HG02798 (cell line): ENCODE measurements around the gene GALR2.

Experiments used
- ATAC-seq: cut with Tn5 transposase; IDR thresholded peaks from one replicate; pipeline ENCODE4 v1.9.1; 2021; ENCODE audit warnings: mild to moderate bottlenecking; ENCODE audit not compliant: unreplicated experiment, poor library complexity

GALR2 gene

DNA sequence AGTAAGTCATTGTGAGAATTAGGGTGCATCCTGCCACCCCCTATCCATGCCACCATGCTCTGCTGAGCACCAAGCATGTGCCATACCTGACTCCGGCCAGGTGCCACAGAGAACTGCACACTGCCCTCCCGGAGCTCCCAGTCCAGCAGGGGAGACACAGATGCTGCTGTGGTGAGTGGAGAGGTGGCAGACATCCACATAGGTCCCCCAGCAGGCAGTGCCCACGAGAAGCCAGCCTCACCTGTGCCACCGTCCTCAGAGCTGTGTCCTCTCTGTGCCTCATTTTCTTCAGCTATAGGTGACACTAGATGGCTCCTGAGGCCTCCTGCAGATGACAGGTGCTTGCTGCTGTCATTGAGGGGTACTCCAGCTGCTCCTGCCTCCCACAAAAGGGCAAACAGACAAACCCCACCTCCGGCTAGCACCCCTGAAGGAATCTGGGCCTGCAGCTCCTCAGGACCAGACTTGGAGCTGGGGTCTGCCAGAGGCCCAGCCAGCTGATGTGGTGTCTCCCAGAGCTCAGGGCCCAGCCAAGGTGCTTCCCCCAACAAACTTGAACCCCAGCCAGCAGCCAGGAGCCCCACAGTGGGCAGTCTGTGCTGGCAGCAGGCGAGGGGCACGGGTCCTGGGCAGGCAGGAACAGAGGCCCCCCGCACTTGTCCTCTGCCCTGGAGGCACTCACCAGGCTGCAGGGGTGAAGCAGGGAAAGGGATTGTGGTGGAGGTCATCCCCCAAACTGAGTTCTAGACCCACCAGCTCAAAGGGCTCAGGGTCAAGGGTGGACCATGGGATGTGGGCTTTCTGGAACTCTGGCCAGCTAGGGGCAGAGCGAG is 49.4 kb downstream of the GALR2 start:
- no peak for ATAC-seq

DNA sequence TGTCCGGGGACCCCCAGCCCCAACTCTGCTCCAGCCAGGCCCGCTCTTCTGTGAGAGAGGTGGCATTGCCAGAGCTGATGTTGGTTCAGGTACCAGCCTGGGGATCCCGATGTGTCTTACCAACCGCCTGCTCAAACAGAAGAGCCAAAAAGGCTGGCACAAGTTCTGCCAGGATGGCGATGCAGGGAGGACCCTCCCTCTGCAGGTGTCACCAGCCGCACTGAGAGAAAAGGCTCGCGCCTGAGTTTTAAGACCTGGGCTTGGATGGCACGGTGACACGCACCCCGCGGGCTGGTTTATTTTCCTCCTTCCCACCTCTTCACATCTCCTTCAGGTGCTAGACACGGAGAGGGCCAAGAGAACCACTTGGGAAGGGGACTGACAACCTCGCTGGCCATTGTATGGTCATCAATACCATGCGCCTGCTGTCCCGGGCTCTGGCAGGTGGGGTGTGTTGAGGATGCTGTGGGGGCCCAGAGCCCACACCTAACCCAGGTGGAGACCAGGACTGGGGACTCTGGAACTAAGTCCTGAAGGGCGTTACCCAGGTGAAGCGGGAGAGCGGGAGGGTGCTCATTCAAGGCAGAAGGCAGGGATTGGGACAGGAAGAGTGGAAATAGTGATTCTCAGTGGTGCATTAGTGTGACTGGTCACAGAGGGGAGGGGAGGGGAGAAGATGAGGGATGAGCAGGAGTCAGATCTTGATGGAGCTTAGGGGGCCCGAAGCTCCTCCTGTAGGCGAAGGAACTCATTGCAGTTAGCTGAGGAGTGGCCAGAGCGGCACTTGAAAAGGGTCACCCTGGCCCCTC is 50.2 kb downstream of the GALR2 start:
- ATAC-seq = no peak

GRCh38 chr17:76125391-76125675 is 50.8 kb downstream of the GALR2 start:
- no peak for ATAC-seq

GRCh38 chr17:76125922-76126321 is 51.3 kb downstream of the GALR2 start:
- no peak for ATAC-seq
